Lower leg skin (tissue), 3 donors: ENCODE data around the gene MTMR12.

Experiments
- CTCF ChIP-seq, 3 donors: fragments of 450-650 bp; IDR thresholded peaks; one replicate each; pipeline ENCODE4 v1.5.1; 2016; ENCODE audit warnings: antibody characterized with exemption in 3 of 3, mild to moderate bottlenecking in 3 of 3, moderate library complexity in 2 of 3
- POLR2A ChIP-seq, 2 donors: fragments of 450-650 bp; IDR thresholded peaks; one replicate each; pipeline ENCODE4 v1.6.1; 2016 to 2017; ENCODE audit warnings: antibody characterized with exemption in 2 of 2, mild to moderate bottlenecking in 1 of 2, moderate library complexity in 1 of 2

- TF ChIP-seq CTCF (IDR thresholded peaks at IDR 0.05), result no peak
- TF ChIP-seq POLR2A (IDR thresholded peaks at IDR 0.05), result no peak
These were observed 21.8 kb downstream of the MTMR12 start for GRCh38 chr5:32290922-32291321.
